SHP77 (cell line): ENCODE measurements around the gene OFD1.
A peak's percentile ranks its signal among the peaks of the same experiment; 100 is the strongest.

Experiments used
- DNase-seq, 2 experiments: peaks; one replicate each; lab custom pipeline; 2025; lab: John Stamatoyannopoulos, UW

Gene OFD1, protein sequence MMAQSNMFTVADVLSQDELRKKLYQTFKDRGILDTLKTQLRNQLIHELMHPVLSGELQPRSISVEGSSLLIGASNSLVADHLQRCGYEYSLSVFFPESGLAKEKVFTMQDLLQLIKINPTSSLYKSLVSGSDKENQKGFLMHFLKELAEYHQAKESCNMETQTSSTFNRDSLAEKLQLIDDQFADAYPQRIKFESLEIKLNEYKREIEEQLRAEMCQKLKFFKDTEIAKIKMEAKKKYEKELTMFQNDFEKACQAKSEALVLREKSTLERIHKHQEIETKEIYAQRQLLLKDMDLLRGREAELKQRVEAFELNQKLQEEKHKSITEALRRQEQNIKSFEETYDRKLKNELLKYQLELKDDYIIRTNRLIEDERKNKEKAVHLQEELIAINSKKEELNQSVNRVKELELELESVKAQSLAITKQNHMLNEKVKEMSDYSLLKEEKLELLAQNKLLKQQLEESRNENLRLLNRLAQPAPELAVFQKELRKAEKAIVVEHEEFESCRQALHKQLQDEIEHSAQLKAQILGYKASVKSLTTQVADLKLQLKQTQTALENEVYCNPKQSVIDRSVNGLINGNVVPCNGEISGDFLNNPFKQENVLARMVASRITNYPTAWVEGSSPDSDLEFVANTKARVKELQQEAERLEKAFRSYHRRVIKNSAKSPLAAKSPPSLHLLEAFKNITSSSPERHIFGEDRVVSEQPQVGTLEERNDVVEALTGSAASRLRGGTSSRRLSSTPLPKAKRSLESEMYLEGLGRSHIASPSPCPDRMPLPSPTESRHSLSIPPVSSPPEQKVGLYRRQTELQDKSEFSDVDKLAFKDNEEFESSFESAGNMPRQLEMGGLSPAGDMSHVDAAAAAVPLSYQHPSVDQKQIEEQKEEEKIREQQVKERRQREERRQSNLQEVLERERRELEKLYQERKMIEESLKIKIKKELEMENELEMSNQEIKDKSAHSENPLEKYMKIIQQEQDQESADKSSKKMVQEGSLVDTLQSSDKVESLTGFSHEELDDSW

DNA sequence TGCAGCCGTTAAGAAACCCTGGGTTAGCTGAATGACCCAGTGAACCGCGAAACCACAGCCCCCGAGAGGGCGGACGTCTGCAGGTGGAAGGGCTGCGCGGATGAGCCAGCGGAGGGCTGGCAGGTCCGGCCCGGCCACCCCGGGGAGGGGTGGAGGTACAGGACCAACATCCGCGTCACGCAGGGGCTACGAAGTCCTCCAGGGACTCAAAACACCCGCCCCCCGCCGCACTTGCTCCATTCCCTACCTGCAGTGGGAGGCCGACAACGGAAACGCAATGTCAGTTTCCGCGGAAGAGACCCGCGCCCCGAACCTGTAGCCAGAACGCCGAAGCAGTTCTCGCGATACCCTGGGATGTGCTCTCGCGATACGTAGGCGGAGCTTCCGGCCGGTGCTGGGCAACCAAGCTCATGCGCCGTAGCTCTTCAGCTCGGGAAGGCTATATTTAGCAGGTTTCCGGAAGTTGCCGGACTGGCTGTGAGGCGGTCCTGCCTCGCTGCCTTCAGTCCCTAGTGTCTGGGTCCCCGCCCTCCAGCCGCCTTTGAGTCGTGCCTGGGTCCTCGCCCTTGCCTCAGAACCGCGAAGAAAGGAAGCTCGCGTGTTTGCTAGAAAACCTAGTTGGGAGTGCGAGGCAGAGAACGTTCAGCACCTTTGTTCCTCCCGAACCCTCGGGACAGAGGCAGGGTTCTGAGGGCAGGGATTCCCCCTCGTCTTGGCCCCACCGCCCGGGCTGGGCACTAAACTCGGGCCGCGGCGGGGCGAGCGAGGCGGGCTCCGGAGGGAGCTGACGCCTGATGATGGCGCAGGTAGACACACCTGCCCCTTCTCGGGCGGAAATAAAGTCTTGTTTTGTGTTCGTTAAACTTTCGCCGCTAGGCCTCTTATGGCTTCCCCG lies at the start of gene OFD1, which contains the start of gene TRAPPC2:
Gene OFD1, plus strand, starts transcription at position 471 of the 895 bp plus-strand sequence. Its CDS starts 324 bp downstream, at position 795.
Gene TRAPPC2, minus strand, starts transcription at position 343 of the 895 bp plus-strand sequence. CDS start 14,657 bp downstream, outside the sequence.
- peak; percentile 79 to 82 for DNase-seq

DNA sequence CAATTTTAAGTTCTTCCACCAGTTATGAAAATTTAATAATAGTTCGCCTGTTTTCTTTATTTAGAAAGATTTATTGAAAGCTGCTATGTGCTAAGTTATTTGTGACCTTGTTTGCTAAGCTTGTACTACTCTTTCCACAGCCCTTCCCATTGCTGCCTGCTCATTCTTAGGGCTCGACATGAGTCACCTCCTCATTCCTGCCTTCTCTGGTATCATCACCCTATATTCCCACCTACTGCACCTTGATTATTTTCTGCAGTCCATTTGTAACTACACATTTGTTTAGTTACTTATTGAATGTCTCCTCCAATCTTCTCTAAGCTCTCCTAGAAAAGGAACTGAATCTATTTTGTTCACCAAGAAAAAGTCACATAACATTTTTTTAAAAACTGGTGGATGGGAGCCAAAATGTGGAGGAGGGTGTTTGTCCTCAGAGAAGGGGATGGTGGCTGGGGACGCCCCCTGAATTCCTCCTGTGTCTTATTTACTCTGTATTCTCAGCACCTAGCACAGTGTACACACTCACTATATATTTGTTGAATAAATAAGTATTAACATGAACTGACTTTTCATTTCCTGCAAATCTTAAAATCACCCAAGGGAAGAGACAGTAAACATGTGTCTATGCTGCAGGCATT lies 49.3 kb upstream of the OFD1 start:
- no peak for DNase-seq

DNA sequence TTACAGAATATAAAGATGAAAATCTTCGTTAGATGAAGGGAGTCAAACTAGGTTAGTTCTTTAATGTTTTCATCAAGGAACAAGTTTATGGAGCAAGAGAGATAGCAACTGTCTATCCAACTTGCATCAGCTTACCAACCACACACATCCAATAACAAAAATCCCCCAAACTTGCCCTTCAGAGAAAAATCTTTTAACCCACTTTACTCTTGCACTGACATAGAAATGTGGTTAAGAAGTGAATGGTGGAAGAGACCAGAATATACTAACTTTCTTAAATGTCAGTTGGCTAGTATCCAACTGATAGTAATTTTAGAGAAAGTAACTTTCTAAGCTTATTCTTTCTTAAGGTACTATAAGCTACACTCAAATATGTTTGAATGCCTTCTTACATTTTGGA lies 47.3 kb upstream of the OFD1 start:
- no peak for DNase-seq

DNA sequence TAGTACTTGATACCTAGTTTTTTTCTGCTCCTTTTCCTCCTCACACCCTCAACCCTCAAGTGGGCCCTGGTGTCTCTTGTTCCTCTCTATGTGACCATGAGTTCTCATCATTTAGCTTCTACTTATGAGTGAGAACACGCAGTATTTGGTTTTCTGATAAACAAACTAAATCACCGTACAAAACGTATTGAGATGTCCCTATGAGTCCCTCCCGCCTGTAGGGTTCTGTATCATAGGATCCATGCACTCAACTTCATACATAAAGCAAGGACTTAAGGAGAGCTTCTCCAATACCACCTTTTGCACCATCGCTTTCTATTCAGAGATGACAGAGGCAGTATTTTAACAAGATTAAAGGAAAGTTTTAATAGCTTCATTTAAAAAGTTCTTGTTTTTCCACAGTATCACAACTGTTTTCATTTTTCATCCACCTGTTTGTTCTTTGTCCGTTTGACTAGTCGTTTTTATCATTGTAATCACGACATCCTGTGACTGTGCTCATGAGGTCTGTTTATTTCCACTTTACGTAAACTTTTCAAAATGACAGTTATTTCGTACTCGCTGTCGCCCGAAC lies 46.1 kb upstream of the OFD1 start:
- DNase-seq = no peak

DNA sequence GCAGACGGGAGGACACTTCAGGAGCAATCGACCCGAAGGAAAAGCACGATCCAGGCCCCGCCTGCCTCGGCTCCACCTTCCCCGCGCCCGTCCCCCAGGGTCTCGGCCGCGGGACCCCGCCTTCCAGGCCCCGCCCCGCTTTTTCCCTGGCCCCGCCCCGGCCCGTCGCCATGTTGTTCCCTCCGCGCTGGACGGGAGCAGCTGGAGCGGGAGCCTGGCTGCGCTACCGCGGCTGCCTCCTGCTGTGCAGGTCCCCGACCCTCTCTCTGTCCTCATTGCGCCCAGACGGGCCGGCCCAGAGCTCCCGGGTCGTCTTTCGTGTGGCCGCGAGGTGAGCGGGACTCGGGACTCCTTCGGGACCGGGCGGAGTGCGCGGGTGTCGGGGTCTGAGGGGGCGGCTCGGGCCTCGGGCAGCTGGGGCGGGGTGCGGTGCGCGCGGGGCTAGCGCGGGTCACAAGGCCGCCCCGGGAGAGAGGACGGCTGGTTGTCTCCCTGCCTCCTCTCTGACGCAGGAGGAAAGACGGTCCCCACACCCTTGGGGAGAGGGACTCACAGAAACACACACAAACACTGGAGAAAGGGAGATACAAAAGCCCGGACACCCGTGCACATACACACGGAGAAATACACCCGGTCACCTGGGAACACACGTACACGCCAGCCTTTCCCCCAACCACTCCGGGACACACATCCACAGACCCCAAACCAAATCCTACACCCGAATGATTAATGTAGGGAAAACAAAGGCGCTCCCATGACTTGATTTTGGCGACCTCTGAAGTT lies 45.4 kb upstream of the OFD1 start, which contains the start of gene RAB9A:
Gene RAB9A, plus strand, starts transcription at position 171 of the 783 bp plus-strand sequence. CDS start 19,619 bp downstream, outside the sequence.
- peak; percentile 52 to 60 for DNase-seq

DNA sequence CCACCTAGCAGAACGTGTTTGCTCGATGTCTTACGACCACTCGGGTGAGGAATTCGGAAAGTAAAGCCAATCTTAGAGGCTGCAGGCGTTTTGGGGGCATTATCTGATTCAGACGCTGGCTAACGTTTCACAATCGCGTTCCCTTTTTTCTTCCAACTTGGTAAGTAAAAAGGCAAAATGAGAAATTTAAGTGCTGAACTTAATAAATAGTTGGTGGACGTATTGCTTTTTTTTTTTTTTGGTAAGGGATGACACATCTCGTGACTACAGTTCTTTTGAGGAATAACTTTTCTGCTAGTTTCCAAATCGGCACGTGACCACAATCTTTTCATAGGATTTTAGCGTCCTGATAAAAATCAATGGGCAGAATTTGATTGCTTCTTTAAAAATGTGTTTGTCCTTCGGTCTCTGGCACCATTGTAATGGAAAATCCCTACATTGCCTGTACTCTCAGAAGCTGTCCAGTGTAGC lies 44.8 kb upstream of the OFD1 start:
- DNase-seq = no peak

DNA sequence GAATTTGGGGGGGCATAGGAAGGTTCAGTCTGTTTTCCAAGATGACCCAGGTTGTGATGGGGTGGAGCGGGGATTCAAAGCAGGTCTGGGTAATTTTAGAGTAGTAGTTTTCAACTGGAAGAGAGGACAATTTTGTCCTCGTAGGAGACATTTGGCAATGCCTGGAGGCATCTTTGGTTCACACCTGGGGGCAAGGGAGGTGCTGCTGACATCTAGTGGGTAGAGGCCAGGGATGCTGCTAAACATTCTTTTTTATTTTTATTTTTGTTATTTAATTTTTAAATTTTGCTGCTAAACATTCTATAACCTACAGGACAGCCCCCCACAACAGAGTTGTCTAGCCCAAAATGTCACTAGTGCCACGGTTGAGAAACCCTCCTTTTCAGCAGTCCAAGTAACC lies 43.7 kb upstream of the OFD1 start:
- DNase-seq = no peak

DNA sequence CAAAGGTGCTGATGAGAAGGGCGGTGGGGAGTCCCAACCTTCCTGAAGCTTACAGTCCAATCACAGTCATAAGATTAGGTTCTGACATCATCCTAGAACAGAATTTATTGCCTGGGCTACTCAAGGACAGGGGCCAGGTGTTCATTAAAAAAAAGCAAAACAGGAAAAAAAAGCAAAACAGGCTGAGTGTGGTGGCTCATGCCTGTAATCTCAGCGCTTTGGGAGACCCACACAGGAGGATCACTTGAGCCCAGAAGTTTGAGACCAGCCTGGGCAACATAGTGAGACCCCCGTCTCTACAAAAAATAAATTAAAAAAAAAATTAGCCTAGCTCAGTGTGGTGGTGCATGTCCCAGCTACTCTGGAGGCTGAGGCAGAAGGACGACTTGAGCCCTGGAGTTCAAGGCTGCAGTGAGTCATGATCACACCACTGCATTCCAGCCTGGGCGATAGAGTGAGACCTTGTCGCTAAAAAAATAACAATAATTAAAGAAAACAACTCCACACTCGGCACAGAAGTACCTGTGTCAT lies 42.6 kb upstream of the OFD1 start:
- DNase-seq = no peak

DNA sequence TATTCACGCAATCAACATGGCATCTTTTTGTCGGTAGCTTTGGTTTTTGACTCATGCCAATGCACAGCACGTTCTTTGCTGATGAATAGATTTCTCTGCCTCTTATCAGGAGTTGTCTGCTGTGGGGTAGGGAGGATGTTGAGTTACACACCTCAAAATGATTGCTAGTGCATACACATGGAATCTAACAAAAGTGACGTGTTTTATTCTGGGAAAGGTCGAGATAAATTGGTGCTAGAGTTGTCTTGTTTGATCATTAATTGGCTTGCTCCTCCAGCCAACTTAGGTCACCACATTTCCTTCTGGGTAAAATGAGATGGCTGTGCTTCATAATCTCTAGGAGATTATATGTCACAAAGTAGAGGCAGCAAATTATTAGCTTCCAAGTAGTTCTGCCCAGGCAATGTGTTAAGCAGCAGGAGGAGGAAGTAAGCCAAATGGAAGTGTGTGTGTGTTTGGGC lies 41.7 kb upstream of the OFD1 start:
- no peak for DNase-seq

DNA sequence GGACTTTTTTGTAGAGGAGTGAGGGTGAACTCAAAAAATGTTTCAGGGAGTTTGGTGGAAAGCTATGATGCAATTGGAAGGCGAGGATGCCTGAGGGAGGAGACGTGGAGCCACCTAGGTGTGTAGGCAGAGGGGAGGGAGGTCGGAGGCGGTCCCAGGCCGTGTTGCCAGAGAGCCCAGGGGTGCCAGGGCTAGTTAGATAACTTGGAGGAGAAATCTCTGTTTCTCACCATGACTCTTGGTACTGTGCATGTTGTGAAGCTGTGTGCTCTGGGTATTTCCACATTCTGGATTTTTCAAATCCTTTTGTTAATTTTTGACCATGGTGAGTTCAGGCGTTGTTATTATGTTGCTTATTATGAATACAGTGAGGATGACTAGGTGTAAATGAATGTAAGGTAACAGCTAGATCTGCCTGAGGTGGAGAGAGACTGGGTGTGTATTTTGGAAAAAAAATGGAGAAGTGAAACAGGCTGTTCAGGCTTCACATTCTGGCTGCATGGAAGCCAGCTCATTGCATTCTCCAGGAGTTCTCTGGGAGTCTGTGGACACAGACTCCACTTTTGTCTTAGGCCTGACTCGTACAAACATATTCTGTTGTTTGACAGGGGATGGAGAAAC lies 41.1 kb upstream of the OFD1 start:
- no peak for DNase-seq

DNA sequence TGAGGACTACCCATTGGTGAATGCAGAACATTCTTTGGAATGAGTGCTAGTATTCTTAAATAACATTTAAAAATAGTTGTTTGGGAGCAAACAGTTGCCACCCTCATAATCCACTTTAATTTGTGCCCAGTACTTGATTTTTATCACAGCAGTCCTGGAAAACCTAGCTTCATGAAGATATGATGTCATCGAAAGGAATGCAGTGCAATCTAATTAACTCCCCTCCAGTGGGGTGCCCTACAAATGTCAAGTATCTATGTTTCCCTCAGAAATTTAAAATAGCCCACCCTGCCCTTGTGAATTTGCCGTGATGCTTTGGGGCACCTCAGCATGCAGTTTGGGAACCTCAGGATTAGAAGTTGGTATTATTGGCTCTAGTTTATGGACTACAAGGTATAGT lies 40.2 kb upstream of the OFD1 start:
- no peak for DNase-seq

DNA sequence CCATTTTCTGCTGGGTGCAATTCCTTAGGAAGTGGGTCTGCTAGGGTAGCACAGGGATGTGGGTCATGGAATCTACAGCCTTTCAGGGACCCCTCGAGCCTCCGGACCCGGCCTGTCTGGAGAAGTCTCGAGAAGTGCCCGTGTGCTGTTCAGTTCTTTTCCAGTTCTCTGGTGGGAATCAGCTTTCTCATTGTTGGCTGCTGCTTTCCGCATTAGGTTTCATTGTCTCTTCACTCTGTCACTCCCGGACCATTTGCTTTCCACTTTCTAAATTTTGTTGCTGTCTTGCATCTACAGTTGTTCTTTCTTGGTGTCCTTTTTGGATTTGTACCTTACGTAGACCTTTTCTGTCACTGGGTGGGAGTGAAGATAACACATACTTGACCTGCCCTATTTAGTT lies 39.6 kb upstream of the OFD1 start:
- no peak for DNase-seq

DNA sequence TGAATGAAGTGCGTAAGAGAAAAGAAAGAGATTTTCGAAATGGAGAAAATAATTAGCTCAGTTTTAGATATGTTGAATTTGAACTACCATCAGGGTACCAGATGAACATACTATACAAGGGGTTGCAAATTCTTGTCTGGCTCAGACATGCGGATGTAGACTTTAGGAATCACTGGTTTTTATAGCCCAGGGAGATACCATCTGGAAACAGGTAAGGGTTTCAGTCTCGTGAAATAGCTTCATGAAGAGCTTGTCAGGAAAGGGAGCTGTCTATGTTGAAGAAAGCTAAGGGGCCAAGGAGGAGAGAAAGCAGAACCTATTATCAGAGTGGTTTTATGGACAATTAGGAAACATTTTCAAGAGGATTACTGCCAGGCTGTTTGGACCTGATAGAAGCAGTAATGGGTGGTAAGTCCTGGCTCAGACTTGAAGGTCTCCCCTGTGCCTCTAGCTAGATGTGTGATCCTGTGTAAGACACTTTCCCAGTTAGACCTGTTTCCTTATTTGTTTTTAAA lies 38.9 kb upstream of the OFD1 start:
- DNase-seq = no peak

DNA sequence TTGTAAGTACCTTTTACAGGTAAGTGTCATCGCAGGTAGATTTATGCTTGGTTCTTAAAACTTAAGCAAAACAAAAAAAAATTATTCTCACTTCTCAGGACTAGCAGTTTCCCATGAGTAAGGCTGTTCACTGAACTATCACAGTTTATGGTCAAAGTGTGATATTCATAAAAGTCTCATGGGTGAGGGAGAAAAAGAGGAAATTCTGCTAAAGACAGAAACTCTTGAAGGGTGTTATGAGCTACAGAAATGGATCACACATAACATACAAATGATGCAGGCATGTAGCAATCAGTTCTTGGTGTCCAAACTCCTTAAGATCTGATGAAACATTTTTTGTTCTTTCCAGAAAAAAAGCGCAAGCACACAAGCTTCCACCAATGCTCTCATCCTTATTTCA lies 37.1 kb upstream of the OFD1 start:
- no peak for DNase-seq

DNA sequence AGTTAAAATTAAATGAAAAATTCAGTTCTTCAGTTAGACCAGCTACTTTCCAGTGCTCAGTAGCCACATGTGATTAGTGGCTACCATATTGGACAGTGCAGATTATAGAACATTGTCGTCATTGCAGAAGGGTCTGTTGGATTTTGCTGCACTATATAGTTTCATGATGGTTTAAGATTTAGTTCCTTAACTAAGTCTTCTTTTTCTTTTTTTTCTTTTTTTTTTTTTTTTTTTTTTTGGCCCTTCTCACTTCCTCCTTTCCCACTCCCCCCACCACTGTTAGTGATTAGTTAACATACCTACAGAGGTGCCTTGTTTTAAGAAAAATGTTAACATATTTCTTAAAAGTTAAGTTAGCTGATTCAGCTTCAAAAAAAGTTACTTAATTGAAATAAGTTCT lies 36.6 kb upstream of the OFD1 start:
- no peak for DNase-seq

DNA sequence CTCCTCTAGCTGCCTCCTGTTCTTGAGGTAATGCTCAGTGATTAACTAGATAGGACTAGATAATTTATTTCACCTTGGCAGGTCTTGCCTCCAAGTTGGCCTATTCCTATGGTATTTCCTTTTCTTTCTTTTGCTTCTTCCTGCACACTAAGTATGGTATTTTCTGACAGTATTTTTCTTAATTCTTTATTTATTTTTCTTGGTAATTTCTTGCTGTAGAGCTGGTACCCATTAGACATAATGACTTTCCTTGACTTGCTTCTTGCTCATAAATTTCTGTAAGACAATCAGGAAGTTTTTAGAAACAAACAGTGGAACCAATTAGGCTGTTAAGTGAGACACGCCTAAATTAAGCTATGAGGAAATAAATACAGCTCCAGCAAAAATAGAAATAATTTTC lies 36.1 kb upstream of the OFD1 start:
- DNase-seq = no peak

DNA sequence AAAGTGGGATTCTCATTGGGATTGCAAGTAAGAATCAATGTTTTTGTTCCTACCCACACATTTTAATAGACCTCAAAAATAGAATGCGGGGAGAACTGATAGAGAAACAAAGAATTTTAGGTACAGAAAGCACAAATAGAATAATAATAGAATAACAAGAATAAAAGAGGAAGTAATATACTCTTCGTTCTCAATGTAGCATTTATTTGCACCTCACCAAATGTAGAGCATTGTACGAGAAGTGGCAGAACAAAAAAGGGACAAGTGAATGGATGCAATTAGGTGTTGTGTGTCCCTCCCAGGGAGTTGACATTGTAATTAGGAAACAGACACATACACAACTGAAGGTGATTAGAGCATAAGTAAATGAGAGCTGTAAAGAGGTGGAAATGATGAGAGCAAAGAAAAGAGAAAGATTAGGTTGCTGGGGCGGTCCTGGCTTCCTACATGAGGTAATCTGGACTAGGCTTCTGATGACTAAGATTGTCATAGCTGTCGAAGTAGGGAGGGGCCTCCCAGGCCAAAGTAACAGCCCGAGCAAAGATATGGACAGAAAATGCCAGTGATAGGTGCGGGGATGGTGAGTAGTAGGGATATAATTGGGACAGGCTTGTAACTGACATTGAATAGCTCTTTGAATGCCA lies 35.2 kb upstream of the OFD1 start:
- DNase-seq = no peak

DNA sequence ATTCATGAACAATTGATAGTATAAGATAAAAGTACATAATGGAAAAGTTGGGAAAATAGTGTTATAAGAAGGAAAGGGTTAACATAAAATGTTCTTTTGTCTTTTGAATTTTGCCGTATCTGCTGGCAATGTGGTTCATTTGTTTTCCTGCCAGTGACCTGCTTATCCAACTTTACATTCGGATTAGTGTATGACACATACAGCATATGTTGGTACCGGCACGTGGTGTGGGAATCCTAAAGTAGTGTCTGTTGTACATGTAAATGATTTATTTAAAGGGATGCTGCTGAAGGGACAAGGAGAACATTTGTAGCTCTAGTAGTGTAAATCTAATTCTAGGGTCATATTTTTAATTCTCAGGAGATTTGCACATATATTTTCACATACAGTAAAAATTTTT lies 34.2 kb upstream of the OFD1 start:
- DNase-seq = no peak
